AG04449 (cell line): ENCODE data around the gene THADA.

Experiments
- CTCF ChIA-PET: fragments of 350-600 bp; formaldehyde crosslinking; extraction: SDS; loops from one replicate; lab custom pipeline; 2021; ENCODE audit warnings: antibody characterized with exemption; lab: Yijun Ruan, JAX
- POLR2A ChIA-PET: fragments of 400-600, 350-600 bp; formaldehyde crosslinking; extraction: SDS; loops from one replicate; lab custom pipeline; 2020; ENCODE audit warnings: antibody characterized with exemption, inconsistent platforms; lab: Yijun Ruan, JAX
- DNase-seq: peaks from one replicate; pipeline ENCODE4 v3.0.0-alpha.2; 2010; ENCODE audit warnings: low read depth, low spot score
- H3K4me3 ChIP-seq: 2 replicates; pipeline ENCODE4 v1.5.1; 2011; ENCODE audit warnings: low read depth, mild to moderate bottlenecking, control low read depth, low read length
- CTCF ChIP-seq: IDR thresholded peaks from one replicate; pipeline ENCODE4 v1.5.1; 2011; ENCODE audit warnings: mild to moderate bottlenecking, moderate library complexity, low read length, control low read depth, inconsistent platforms; ENCODE audit not compliant: insufficient read depth; ENCODE audit errors: missing control alignments

THADA gene

DNA sequence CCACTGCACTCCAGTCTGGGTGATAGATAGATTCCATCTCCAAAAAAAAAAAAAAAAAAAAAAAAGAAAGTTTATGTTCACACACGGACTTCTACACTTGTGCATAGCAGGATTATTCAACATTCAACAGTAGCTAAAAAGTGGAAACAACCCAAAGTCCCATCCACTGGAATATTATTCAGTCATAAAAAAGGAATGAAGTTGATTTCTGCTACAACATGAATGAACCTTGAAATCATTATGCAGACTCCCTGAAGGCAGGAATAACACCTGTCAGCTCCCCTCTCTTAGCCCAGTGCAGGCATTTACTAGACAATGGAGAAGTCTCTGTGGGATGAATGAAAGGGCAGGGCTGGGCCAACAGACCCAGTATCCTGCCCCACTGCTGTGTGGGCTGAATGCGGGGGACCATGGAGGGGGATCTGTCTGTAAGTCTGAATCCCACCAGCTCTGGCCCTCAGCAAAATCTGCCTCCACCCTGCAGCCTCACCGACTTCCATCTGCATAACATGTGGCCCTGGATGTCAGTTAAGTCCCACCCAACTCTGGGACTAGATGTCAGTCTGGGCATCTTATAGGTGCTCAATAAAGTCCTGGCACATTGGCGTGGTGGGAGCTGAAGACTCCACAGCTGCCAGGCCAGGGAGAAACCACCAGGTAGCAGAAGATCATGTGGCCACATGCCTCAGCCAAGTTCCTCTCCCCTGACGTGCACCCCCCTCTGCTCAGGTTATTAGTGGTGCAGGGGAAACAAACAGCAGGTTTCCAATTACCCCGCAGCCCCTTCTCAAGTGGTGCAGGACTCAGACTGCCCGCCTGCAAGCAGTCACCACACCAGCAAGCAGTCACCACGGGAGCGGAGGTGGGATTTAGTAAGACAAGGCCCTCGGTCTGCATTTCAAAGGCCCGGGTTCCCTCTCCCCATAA, 378.3 kb downstream of the THADA start:
- CTCF ChIA-PET = interaction anchor here (0.6 to 2.6 kb wide), 12 partner anchors 11 to 389 kb away, joined by 3 to 15 read pairs (median 4); no protein-coding TSS in a partner anchor
- POLR2A ChIA-PET = interaction anchor here (0.5 to 1.9 kb wide), 3 partner anchors 9 to 143 kb away, joined by 3 to 9 read pairs (median 6); partner anchors contain the start of gene ZFP36L2
- DNase-seq = no peak
- TF ChIP-seq CTCF = no peak
- H3K4me3 ChIP-seq = no peak overlapping the region

- ChIA-PET POLR2A (interaction anchor here (0.7 kb wide), 1 partner anchor 126 kb away, joined by 3 read pairs; no protein-coding TSS in a partner anchor), CTCF (interaction anchor here (0.6 to 2.6 kb wide), 9 partner anchors 10 to 271 kb away, joined by 3 to 15 read pairs (median 4); partner anchors contain the start of gene ZFP36L2)
- TF ChIP-seq CTCF = no peak
- DNase-seq = no peak
- H3K4me3 ChIP-seq = no peak overlapping the region
Measured at GRCh38 chr2:43216629-43217028, 379.2 kb downstream of the THADA start.

- POLR2A ChIA-PET = no interaction called here
- TF ChIP-seq CTCF = no peak
- CTCF ChIA-PET = interaction anchor here (0.6 to 1.8 kb wide), 6 partner anchors 11 to 386 kb away, joined by 3 to 5 read pairs (median 4); partner anchors contain the start of gene ZFP36L2
Measured at GRCh38 chr2:43215673-43216255, 380.1 kb downstream of the THADA start.

GRCh38 chr2:43214253-43214652, 381.6 kb downstream of the THADA start:
- no peak overlapping the region for H3K4me3 ChIP-seq
- TF ChIP-seq CTCF = no peak
- DNase-seq = no peak
- ChIA-PET POLR2A (no interaction called here), CTCF (no interaction called here)

More at GRCh38 chr2:43215673-43216255, 380.1 kb downstream of the THADA start:
- no peak overlapping the region for H3K4me3 ChIP-seq
- DNase-seq = no peak

- TF ChIP-seq CTCF = no peak
- H3K4me3 ChIP-seq = no peak overlapping the region
- POLR2A ChIA-PET = no interaction called here
Measured at GRCh38 chr2:43212931-43213330, 382.9 kb downstream of the THADA start.

More at GRCh38 chr2:43212931-43213330, 382.9 kb downstream of the THADA start:
- DNase-seq = no peak
- CTCF ChIA-PET = interaction anchor here (0.6 to 1.5 kb wide), 3 partner anchors 34 to 356 kb away, joined by 3 to 4 read pairs (median 4); no protein-coding TSS in a partner anchor
